Forelimb muscle (tissue), 1 donor: Measurements from ENCODE around the gene STK32C. TPM values are rescaled to one million over a fixed set of nuclear protein-coding genes. Genes with fewer than 3 reads are reported as not detected.
"Not testable (repeated sequence)": the region's sequence is repeated elsewhere in the genome, so short reads cannot be mapped to it uniquely, and the experiment has no call there.

Experiments used
- DNase-seq: peaks from one replicate; pipeline ENCODE4 v3.0.0-alpha.2; 2013; ENCODE audit warnings: low read depth
- polyA plus RNA-seq: library from polyadenylated mRNA; unstranded; fragments of 120-200 nt; gene quantifications from one replicate; pipeline ENCODE4 v1.2.1, GENCODE V29; 2013; ENCODE audit not compliant: insufficient read length

Gene STK32C
- polyA plus RNA-seq, 1 donor: 10.3 TPM

GRCh38 chr10:132319853-132320653 lies 12.3 kb upstream of the STK32C start:
- no peak for DNase-seq

GRCh38 chr10:132317477-132317876 lies 9.7 kb upstream of the STK32C start:
- not testable (repeated sequence) for DNase-seq

GRCh38 chr10:132316133-132316532 lies 8.4 kb upstream of the STK32C start:
- no peak for DNase-seq

- not testable (repeated sequence) for DNase-seq
Measured at GRCh38 chr10:132314881-132315280, 7.1 kb upstream of the STK32C start.

GRCh38 chr10:132314336-132314735 lies 6.6 kb upstream of the STK32C start:
- DNase-seq: no peak

GRCh38 chr10:132313865-132314264 lies 6.1 kb upstream of the STK32C start:
- DNase-seq: no peak

GRCh38 chr10:132313305-132313704 lies 5.6 kb upstream of the STK32C start:
- DNase-seq: no peak

- DNase-seq: no peak
Measured at GRCh38 chr10:132311338-132311939, 3.7 kb upstream of the STK32C start.

GRCh38 chr10:132310701-132311337 lies 3.1 kb upstream of the STK32C start:
- no peak for DNase-seq

- no peak for DNase-seq
Measured at GRCh38 chr10:132309879-132310591, 2.3 kb upstream of the STK32C start.

- DNase-seq: no peak
Measured at GRCh38 chr10:132309471-132309865, 1.7 kb upstream of the STK32C start.

- DNase-seq: no peak
Measured at GRCh38 chr10:132308587-132309470, 1.1 kb upstream of the STK32C start.

GRCh38 chr10:132306864-132307751 lies 642 bp downstream of the STK32C start:
- no peak for DNase-seq

GRCh38 chr10:132306343-132306685 lies 1.4 kb downstream of the STK32C start:
- DNase-seq: no peak

GRCh38 chr10:132305654-132306342 lies 2.0 kb downstream of the STK32C start:
- no peak for DNase-seq

- no peak for DNase-seq
Measured at GRCh38 chr10:132304756-132305509, 2.8 kb downstream of the STK32C start.

GRCh38 chr10:132303361-132304115 lies 4.2 kb downstream of the STK32C start:
- no peak for DNase-seq
